DND-41 (cell line): ENCODE results near the gene SETD1A.

Experiments
- ATAC-seq: fragments of 200-7000 bp; cut with Tn5 transposase; 3 replicates; pipeline ENCODE4 v1.9.1; 2021; ENCODE audit warnings: low read depth; ENCODE audit not compliant: insufficient read depth
- DNase-seq: peaks from one replicate; pipeline ENCODE4 v3.0.0-alpha.2; 2020
- H2AFZ ChIP-seq: 2 replicates; pipeline ENCODE4 v1.6.0; 2012; ENCODE audit warnings: low read depth, low read length
- H3K27ac ChIP-seq: 2 replicates; pipeline ENCODE4 v1.5.1; 2012; ENCODE audit warnings: low read length, inconsistent platforms
- H3K27me3 ChIP-seq: fragments of 200-600 bp; sonication (generic); 2 replicates; pipeline ENCODE4 v1.6.0; 2012; ENCODE audit warnings: low read length, mild to moderate bottlenecking, inconsistent platforms; ENCODE audit not compliant: insufficient read depth, poor library complexity
- H3K36me3 ChIP-seq: 2 replicates; pipeline ENCODE4 v1.5.1; 2012; ENCODE audit warnings: low read length, inconsistent platforms; ENCODE audit not compliant: insufficient read depth
- H3K4me1 ChIP-seq: 2 replicates; pipeline ENCODE4 v1.5.1; 2012; ENCODE audit warnings: mild to moderate bottlenecking, low read length; ENCODE audit not compliant: insufficient read depth
- H3K4me2 ChIP-seq: 2 replicates; pipeline ENCODE4 v1.6.0; 2012; ENCODE audit warnings: mild to moderate bottlenecking, moderate library complexity, low read length, inconsistent platforms; ENCODE audit not compliant: insufficient read depth
- H3K4me3 ChIP-seq, 2 experiments: fragments of 200-600 bp in 1 of 2; shearing (Covaris generic) in 1 of 2; 2 replicates each; pipeline ENCODE4 v1.5.1; 2012 to 2016; ENCODE audit warnings: inconsistent platforms in 2 of 2, low read length in 2 of 2, mild to moderate bottlenecking in 2 of 2, low read depth in 1 of 2, moderate library complexity in 1 of 2
- H3K79me2 ChIP-seq: 2 replicates; pipeline ENCODE4 v1.6.0; 2012; ENCODE audit warnings: low read length, inconsistent platforms; ENCODE audit not compliant: insufficient read depth
- H3K9ac ChIP-seq: 2 replicates; pipeline ENCODE4 v1.6.0; 2012; ENCODE audit warnings: low read depth, mild to moderate bottlenecking, inconsistent platforms, low read length, moderate library complexity
- H3K9me3 ChIP-seq: 2 replicates; pipeline ENCODE4 v1.5.1; 2012; ENCODE audit warnings: low read length, moderate library complexity, mild to moderate bottlenecking, inconsistent platforms; ENCODE audit not compliant: insufficient read depth, severe bottlenecking
- H4K20me1 ChIP-seq: 2 replicates; pipeline ENCODE4 v1.6.0; 2012; ENCODE audit warnings: low read length; ENCODE audit not compliant: insufficient read depth
- CTCF ChIP-seq: IDR thresholded peaks from 2 replicates; pipeline ENCODE4 v1.5.1; 2012; ENCODE audit warnings: borderline replicate concordance, low read length, moderate library complexity, mild to moderate bottlenecking; ENCODE audit not compliant: poor library complexity, severe bottlenecking; ENCODE audit errors: extremely low read depth
- EZH2 ChIP-seq: IDR thresholded peaks from 3 replicates; pipeline ENCODE4 v1.6.1; 2012; ENCODE audit warnings: borderline replicate concordance, low read depth, mild to moderate bottlenecking, moderate library complexity, low read length, inconsistent platforms; ENCODE audit not compliant: severe bottlenecking

Gene SETD1A

DNA sequence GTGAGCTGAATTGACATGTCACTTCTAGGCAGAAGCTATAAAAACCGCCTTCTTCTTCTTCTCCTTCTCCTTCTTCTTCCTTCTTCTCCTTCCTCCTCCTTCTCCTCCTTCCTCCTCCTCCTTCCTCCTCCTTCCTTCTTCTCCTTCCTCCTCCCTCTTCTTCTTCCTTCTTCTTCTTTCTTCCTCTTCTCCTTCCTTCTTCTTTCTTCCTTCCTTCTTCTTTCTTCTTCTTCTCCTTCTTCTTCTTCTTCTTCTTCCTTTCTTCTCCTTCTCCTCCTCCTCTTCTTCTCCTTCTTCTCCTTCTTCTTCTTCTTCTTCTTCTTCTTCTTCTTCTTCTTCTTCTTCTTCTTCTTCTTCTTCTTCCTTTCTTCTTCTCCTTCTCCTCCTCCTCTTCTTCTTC, 38.9 kb upstream of the SETD1A start:
- no peak for DNase-seq
- peaks cover 14% of the 10 kb centered on the region for H3K4me1 ChIP-seq
- no peaks in the 10 kb centered on the region for H3K27me3 ChIP-seq
- no peak overlapping the region for H2AFZ ChIP-seq
- H3K79me2 ChIP-seq: no peaks in the 10 kb centered on the region; the same call in 1 of the 2 replicates
- no peak overlapping the region for H3K4me2 ChIP-seq
- H3K27ac ChIP-seq: no peak overlapping the region
- no peak overlapping the region for H3K4me3 ChIP-seq
- H4K20me1 ChIP-seq: no peaks in the 10 kb centered on the region
- TF ChIP-seq EZH2: no peak
- TF ChIP-seq CTCF: no peak
- 0 out of 2 replicates have a peak, but pooled peaks cover 3% of the 10 kb centered on the region for H3K36me3 ChIP-seq
- no peak for ATAC-seq
- H3K9me3 ChIP-seq: no peaks in the 10 kb centered on the region
- no peak overlapping the region for H3K9ac ChIP-seq

GRCh38 chr16:30920891-30921290, 36.7 kb upstream of the SETD1A start:
- Histone ChIP-seq H3K4me1 (peaks cover 31% of the 10 kb centered on the region), H3K4me2 (peak overlapping the region; percentile 91; the same call in 1 of the 2 replicates), H3K79me2 (peaks cover 21% of the 10 kb centered on the region), H3K27me3 (no peaks in the 10 kb centered on the region), H4K20me1 (peaks cover 5% of the 10 kb centered on the region; the same call in 1 of the 2 replicates), H3K36me3 (peaks cover 8% of the 10 kb centered on the region; the same call in 1 of the 2 replicates), H3K9me3 (no peaks in the 10 kb centered on the region), H3K4me3 (peak overlapping the region in 1 of 2 experiments; percentile 80; a peak in 1 of 4 replicates), H3K9ac (peak overlapping the region; percentile 63; the same call in 1 of the 2 replicates), H3K27ac (no peak overlapping the region), H2AFZ (no peak overlapping the region; the same call in 1 of the 2 replicates)
- ATAC-seq: no peak
- DNase-seq: no peak
- TF ChIP-seq EZH2 (no peak), CTCF (no peak)

DNA sequence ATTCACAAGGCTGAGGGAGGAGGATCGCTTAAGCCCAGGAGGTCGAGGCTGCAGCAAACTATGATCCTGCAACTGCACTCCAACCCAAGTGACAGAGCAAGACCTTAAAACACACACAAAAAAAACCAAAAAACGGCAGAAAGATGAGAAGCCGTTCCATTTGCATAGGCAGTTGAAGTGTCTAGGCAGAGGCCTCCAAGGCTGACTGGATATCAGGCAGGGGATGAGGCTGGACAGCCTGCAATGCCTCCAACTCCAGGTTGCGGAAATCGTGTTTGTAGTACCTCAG, 36.2 kb upstream of the SETD1A start:
- no peak for ATAC-seq
- Histone ChIP-seq H3K36me3 (peaks cover 13% of the 10 kb centered on the region), H3K4me3 (peak overlapping the region; percentile 41 to 80; a peak in 3 of 4 replicates), H3K79me2 (peaks cover 27% of the 10 kb centered on the region), H2AFZ (peak overlapping the region; percentile 82), H4K20me1 (peaks cover 9% of the 10 kb centered on the region), H3K9ac (peak overlapping the region; percentile 63), H3K9me3 (no peaks in the 10 kb centered on the region), H3K27me3 (no peaks in the 10 kb centered on the region), H3K4me1 (peaks cover 35% of the 10 kb centered on the region), H3K27ac (peak overlapping the region; percentile 76), H3K4me2 (peak overlapping the region; percentile 91)
- TF ChIP-seq CTCF (no peak), EZH2 (no peak)
- no peak for DNase-seq
